T-helper 1 cell (primary cell): ENCODE data around the gene BTRC.
"Not testable (repeated sequence)": the region's sequence is repeated elsewhere in the genome, so short reads cannot be mapped to it uniquely, and the experiment has no call there.

Experiments
- DNase-seq, 5 donors: peaks; one replicate each; pipeline ENCODE4 v3.0.0-alpha.2; 2012 to 2020

BTRC gene

DNA sequence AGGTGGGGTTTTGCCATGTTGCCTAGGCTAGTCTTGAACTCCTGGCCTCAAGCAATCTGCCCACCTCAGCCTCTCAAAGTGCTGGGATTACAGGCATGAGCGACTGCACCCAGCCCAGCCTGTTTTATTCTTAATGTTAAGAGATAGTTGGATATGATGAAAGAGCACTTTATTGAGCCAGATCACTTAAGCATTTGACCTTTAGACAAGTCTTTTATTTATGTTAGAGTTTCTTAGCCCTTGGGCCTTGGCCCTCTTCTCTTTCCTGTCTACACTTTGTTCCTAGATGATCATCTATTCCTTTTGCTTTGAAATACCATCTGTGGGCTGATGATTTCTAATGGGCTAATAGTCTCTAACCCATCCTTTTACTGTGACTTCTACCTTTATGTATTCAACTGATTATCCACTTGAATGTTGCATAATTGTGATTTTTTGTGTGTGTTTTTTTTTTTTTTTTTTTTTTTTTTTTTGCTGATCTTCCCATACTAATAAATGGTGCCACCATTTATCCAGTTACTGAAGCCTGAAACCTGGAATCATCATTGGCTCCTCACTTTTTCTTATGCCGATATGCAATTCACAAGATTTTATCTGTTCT is 34.8 kb downstream of the BTRC start:
- DNase-seq = no peak

DNA sequence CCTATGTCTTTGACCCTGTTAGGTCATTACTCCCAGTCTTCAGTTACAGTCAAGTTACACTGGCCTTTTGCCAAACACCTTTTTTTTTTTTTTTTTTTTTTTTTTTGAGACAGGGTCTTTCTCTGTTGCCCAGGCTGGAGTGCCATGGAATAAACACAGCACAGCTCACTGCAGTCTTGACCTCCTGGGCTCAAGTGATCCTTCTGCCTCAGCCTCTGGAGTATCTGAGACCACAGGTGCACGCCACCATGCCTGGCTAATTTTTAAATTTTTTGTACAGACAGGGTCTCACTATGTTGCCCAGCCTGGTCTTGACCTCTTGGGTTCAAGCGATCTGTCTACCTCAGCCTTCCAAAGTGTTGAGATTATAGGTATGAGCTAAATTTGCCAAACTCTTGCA is 35.6 kb downstream of the BTRC start:
- DNase-seq = not testable (repeated sequence)

DNA sequence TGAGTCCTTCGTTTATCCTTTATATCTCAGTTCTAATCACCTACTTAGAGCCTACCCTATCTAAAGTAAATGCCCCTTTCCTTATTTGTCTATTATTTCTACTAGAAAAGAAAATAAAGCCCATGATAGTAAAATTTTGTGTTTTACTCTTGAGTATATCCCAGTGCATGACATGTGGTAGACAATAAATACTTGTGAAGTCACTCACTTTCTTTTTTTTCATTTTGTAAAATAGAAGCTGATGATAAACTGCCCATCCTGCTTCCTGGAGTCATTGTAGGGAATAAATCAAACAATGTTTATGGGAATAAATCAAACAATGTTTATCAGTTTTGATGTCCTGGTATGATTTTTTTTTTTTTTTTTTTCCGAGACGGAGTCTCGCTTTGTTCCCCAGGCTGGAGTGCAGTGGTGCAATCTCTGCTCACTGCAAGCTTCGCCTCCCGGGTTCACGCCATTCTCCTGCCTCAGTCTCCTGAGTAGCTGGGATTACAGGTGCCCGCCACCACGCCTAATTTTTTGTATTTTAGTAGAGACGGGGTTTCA is 36.1 kb downstream of the BTRC start:
- no peak for DNase-seq

DNA sequence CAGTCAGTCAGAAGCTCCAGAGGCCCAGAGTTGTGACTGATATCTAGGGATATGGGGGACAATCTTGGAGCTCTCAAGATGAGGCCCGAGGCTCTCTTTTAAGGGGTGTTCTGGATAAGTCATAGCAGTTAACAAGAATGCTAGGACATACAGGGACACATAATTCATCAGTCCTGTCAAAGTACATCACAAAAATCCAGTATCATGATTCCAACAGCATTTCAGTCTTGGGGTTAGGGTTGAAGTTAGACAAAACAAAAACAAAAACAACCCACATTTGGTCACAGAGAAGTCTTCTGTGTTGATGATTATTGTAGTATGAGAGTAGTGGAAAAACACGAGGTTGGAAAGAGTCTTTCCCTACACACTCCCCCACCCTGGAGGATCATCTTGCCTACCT is 39.4 kb downstream of the BTRC start:
- DNase-seq = no peak

DNA sequence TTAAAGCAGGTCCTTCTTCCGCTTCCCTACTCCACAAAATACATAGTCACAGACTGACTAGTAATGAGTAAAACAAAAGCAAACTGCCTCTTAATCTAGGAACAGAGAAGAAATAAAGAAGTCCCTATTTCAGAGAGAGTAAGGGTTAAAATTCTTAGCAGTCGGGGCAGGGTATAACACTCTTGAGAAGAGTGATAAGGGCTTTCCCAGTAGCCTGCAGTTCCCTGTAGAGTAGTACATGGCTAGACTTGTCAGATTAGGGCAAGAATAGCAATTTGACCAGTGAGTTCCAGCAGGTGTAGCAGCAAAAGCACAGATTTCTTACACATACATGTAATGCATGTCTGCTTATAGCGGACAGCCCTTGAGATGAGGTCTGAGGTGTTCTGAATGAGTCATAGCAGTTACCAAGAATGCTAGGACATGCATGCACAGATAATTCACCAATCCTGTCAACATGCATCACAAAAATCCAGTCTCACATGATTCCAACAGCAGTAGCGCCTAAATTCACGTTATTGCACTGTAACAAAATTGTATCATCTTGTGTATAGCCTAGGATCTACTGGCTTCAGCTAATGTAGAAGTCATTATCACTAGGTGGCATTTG is 40.7 kb downstream of the BTRC start:
- no peak for DNase-seq

DNA sequence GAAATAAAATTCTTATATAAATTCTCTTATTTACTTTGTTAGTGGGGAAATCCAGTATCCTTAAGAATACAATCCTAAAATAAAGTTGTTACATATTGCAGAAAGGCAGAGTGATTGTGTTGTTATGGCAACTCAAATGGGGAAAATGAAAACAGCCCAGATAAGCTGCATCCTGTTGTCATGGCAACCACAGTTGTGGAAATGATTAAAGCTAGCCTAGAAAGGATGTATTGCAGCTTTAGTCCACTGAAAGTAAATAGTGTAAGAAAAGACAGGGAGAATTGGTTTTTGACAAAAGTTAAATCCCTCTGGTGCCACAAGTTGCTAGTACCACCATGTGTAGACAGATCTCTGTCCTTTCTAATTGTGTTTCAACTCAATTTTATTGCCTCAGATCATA is 43.2 kb downstream of the BTRC start:
- DNase-seq = peak in 4 of 5 donors; percentile 23 to 45 (median 36)

DNA sequence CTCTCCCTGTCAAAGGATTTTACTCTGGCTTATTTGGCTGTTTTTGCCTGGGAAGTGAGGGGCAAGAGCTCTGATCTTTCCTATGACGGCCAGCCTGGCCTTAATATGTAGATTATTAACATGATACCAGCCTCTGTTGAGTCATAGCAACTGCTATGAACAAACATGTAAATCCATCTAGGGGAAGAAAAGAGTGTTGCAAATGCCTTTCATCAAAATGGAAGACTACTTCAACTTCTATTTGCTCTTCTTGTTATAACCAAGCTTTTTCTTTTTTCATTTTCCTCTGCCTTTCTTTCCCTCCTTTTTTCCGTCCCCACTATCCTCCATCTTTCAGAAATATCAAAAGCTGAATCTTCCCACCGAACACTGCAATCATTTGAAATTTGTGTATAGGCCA is 46.6 kb downstream of the BTRC start:
- no peak for DNase-seq

DNA sequence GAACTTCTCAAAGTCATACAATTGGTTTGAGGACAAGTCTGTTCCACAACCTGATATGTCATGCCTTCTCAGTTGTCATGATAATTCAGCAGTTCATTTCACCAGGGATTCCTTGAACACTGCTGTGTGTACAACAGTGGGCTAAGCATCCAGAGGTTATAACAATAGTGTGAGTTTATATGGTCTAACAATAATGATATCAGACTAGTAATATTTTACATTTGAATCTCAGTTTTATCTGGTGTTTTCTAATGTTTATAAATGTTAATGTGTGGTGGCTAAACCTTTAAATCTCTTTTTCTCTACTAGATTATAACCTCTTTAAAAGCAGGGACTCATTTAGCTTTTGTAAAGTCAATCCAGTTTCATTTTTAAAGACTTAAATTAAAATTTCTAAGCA is 48.7 kb downstream of the BTRC start:
- DNase-seq = no peak

DNA sequence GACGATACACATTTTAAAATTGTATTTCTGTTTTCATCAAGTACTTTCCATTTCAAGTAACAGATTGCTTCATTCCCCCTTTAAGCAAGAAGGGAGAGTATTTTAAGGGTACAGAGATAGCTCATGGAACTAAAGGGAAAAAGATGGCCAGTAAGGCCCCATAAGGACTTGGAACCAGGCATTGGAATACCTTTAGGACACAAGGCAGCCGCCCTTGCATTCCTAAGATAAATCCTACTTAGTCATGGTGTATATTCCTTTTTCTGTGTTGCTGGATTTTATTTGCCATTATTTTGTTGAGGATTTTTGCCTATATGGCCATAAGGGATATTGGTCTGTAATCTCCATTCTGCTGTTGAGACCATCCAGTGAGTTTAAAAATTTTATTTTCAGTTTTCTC is 49.2 kb downstream of the BTRC start:
- DNase-seq = no peak

DNA sequence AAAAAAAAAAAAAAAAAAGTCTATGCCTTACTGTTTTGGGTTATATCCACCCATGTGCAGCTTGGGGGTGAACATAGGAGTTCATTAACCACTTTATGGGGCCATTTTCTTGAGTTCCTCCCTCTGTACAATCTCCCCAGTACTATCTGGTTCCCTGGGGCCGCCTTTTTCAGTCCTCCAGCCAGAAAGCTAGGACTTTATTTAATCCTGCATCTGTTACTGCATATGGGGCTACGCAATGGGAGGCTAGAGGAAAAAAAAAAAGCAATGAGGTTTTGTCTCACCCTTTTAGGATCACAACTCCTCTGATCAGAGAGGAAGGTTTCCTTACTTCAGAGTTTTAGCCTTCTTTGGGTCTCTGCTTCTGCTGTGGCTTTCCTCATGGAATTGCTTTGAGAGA is 51.0 kb downstream of the BTRC start:
- no peak for DNase-seq

DNA sequence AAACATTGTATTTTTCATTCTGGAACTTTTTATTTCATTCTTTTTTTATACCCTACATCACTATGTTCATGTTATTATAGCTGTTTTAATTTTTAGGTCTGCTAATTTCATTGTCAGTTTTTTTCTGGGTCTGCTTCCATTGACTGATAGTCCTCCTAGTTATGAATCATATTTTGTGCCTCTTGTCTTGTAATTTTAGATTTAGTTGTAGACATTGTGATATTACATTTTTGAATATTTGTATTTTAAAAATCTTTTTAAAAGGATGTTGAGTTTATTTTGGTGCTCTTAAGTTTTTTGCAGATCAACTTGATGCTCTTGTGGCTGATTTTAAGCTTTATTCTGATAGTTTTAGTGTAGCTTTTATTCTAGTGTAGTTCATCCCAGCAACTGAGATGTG is 57.6 kb downstream of the BTRC start:
- DNase-seq = no peak

DNA sequence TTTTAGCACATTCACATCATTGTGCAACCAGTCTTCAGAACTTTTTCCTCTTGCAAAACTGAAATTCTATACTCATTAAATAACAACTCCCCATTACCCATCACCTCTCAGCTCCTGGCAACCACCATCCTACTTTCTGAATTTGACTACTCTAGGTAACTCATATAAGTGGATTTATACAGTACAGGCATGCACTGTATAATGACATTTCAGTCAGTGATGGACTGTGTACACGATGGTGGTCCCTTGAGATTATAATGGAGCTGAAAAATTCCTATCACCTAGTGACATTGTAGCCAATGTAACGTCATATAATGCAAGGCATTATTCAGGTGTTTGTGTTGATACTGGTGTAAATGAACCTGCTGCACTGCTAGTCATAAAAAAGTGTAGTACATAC is 60.1 kb downstream of the BTRC start:
- no peak for DNase-seq

DNA sequence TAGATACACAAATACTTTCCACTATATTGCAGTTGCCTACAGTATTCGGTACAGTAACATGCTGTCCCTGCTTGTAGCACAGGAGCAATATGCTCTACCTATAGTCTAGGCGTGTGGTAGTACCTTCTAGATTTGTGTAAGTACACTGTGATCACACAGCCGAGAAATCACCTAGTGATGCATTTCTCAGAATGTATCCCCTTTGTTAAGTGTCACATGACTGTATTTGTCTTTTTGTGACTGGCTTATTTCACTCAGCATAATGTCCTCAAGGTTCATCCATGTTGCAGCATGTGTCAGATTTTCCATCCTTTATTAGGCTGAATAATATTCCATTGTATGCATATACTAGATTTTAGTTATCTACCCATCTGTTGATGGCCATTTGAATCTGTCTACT is 61.9 kb downstream of the BTRC start:
- no peak for DNase-seq

DNA sequence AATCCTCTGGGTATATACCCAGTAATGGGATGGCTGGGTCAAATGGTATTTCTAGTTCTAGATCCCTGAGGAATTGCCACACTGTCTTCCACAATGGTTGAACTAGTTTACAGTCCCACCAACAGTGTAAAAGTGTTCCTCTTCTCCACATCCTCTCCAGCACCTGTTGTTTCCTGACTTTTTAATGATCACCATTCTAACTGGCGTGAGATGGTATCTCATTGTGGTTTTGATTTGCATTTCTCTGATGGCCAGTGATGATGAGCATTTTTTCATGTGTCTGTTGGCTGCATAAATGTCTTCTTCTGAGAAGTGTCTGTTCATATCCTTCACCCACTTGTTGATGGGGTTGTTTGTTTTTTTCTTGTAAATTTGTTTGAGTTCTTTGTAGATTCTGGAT is 68.0 kb downstream of the BTRC start:
- not testable (repeated sequence) for DNase-seq

DNA sequence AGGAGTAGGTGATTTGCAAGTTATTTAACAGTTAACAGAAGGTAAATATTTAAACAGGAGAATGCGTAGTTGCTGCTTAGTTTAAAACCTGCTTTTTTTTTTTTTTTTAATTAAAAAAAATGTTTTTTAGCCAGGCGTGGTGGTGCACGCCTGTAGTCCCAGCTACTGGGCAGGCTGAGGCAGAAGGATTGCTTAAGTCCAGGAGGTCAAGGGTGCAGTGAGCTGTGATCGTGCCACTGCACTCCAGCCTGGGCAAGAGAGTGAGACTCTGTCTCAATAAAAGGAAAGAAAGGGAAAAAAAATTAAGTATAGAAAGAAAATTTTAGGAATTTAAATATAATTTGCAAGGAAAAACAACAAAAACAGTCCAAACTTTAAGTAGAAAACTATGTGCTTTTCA is 71.6 kb downstream of the BTRC start:
- DNase-seq = no peak

DNA sequence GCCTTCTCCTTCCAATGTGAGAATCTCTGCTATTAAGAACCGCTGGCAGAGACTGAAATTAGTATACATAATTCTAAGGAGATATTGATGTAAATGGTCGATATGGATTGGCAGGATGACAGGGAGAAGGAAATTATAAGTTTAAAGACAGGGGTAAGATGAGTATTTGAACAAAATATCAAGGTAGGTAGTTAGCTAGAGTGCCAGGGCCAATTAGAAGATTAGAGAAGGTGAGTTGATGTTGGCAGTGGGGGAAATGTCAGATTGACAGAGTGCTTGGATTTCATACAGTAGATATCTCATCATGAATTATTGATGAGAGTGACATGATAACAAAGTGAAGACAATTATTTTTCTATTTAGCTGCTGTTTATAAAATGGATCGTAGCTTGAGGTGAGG is 74.1 kb downstream of the BTRC start:
- DNase-seq = no peak

DNA sequence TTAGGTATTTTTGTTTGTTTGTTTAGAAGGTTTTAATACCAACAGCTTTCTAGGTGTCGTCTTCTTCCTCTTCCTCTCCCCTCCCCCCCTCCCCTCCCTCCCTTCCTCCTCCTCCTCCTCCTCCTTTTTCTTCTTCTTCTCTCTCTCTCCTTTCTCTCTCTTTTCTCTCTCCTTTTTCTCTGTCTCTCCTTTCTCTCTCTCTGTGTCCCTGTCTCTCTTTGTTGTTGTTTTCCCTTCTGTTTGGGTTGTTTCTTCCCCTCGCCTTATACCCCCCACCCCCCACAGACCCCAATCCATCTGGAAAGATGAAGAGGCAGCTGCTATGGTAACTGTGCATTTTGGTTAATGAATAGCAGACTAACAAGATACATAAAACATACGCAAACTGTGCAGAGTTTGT is 75.5 kb downstream of the BTRC start:
- DNase-seq = no peak

DNA sequence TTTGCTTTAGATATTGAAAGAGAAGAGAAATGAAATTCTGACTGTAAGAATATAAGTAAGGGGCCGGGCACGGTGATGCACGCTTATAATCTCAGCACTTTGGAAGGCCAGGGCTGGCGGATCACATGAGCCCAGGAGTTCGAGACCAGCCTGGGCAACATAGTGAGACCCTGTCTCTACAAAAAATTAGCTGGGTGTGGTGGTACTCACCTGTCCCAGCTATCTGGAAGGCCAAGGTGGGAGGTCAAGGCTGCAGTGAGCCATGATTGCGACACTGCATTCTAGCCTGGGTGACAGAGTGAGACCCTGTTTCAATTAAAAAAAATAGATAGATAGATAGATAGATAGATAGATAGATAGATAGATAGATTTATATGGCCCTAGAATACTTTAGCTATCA is 82.3 kb downstream of the BTRC start:
- DNase-seq = no peak

DNA sequence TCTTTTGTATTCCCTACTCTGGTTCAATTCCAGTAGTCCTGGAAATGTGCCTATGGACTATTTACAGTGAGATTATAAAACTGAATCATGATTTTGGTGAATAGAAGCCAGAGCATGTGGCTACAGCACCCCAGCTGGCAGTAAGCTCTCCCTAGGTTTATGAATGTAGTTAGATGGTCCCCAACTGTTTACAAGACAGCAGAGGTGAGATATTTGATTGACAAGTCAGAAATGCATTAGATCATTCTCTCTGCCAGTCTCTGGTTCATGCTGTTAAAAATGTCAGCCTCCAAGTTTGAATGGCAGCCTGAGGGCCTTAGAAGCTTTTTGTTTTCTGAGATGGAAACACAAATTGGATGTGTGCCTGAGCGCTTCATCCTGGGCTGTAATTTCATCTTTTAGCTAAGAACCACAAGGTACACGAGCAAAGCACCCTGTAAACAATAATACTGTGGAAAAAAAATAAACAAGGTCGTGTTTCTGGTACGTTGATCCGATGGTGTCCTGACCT is 85.0 kb downstream of the BTRC start:
- no peak for DNase-seq

DNA sequence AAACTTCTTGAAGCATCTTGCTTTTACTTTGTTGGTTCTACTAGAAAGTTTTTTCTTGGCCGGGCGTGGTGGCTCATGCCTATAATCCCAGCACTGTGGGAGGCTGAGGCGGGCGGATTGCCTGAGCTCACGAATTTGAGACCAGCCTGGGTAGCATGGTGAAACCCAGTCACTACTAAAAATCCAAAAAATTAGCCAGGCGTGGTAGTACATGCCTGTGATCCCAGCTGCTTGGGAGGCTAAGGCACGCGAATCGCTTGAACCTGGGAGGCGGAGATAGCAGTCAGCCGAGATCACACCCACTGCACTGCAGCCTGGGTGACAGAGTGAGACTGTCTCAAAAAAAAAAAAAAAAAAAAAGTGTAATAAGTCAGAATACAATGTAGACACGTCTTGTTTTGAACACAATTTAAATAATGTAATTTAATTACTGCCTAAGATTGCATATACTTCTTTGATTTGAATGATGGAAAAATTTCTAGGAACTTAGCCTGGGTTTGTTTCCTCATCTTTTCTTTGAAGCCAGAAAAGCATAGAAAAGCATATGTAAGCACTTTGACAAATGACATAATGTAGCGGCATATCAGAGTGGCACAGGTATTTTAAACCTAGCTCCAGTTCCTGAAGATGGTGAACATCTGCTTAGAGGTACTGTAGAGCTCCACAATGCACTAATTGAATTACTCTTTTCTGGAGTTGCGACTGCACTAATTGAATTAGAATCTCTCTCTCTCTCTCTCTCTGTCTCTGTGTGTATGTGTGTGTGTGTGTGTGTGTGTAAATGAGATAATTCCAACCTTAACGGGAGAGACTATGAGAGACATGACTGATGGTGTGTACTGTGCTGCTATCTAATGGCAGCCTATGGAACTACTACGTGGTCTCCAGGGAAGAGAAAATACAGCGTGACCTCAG is 87.8 kb downstream of the BTRC start:
- peak in 1 of 5 donors; percentile 36 for DNase-seq

DNA sequence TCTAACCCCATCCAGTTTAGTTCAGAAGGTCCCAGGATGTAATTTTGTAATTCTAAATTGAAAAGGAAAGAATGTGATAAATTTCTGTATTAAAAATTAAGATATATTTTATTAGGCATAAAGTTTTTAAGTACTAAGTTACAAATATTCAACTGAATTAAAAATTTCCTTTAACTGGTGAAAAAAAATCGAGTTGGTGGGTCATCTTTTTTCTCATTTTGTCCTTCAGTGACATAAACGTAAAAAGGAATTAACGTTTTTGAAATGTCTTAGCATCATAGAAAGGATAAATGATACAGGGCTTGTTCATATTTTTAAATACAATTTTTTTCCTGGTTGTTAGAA is 88.5 kb downstream of the BTRC start:
- DNase-seq = no peak

DNA sequence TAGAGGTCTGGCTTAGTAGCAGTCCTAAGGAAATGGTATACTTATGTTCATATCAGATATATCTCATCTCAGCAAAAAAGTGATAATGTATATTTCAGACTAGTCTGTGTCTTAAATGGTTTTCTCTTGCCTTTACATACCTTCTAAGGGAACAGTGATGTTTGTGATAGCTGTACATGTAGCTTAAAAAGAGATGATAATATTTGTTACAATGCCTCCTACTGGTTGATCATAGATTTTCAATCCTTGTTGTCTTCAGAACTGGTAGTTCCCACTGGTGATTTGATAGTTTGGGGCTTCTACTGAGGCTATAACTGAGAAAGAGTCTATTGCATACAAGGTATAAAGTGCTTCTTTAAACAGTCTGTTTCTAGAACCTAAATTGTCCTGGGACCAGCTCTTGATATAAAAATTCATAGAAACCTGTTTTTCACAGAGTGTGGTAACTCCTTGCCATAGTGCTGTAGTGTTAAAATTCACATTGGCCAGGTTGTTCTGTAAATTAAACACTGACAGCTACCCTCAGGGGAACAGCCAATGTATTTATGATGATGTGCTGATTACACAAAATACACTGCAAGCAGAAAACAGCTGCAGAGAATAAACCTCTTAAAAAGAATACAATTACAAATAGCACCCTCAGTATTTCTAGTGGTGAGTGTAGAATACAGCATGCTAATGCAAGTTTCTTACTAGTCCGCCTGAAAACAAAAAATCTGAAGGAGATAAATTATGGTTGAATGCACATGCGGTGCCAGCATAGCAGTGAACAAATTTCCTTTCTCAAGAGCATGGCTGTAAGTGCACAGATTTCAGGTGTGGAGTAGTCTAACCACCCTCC is 90.3 kb downstream of the BTRC start:
- no peak for DNase-seq

DNA sequence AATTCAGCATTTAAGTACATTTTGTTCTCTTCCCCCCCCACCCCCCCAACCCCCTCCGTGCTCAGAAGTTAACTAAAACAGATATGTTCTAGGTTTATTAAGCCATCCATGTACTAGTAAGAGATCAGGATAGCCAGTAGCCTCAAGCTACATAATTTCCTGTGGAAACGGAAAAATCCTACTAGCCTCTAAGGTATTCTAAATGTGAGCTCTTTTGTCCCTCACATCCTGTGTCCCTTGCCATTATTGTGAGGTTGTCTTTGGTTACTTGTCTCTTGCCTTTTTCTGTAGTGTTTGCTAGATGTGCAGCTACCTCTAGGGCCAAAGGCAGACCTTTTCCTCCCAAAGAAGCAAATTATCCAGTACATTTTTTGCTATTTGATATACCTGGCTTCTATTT is 92.1 kb downstream of the BTRC start:
- no peak for DNase-seq
